ENCODE data around the gene NFATC2IP.
"Not testable (repeated sequence)": the region's sequence is repeated elsewhere in the genome, so short reads cannot be mapped to it uniquely, and the experiment has no call there.

NFATC2IP gene

DNA sequence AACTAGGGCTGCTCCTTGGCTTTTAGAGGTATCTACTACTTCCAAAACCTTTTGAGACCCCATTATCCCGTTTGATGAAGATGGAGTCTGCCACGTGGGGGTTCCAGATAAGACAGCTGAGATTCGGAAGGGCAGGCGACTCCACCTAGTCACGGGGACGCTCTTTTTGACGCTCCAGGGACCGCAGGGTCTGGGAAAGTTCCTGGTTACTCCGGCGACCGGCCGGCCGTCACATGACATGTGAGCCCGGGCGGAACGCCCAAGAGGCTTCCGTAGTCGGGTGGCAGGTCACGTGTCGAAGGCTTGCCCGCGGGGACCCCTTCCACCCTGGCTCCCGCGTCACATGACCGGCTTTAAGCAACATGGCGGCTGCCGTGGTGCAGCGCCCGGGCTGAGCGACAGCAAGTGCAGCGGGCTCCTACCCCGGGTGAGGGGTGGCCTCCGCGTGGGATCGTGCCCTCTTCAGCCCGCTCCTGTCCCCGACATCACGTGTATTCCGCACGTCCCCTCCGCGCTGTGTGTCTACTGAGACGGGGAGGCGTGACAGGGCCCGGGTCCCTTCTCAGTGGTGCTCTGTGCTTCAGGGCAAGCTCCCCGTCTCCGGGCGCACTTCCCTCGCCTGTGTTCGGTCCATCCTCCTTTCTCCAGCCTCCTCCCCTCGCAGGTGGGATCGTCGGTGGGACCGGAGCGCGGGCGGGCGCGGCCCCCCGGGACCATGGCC, 23.9 kb downstream of the NFATC2IP start, which contains the start of gene SPNS1:
Gene SPNS1, plus strand, starts transcription at position 342 of the 721 bp plus-strand sequence. Its CDS starts 374 bp downstream, at position 716.
- peak; percentile 97 to 99 for DNase-seq

DNA sequence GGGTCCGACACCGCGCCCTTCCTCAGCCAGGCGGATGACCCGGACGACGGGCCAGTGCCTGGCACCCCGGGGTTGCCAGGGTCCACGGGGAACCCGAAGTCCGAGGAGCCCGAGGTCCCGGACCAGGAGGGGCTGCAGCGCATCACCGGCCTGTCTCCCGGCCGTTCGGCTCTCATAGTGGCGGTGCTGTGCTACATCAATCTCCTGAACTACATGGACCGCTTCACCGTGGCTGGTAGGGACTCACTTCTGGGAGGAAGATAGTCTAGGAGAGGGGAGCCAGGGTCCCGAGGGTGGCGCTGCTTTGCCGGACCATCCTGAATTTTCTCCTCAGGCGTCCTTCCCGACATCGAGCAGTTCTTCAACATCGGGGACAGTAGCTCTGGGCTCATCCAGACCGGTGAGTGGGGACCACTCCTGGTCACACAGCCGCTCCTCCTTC, 24.4 kb downstream of the NFATC2IP start:
- DNase-seq: no peak

DNA sequence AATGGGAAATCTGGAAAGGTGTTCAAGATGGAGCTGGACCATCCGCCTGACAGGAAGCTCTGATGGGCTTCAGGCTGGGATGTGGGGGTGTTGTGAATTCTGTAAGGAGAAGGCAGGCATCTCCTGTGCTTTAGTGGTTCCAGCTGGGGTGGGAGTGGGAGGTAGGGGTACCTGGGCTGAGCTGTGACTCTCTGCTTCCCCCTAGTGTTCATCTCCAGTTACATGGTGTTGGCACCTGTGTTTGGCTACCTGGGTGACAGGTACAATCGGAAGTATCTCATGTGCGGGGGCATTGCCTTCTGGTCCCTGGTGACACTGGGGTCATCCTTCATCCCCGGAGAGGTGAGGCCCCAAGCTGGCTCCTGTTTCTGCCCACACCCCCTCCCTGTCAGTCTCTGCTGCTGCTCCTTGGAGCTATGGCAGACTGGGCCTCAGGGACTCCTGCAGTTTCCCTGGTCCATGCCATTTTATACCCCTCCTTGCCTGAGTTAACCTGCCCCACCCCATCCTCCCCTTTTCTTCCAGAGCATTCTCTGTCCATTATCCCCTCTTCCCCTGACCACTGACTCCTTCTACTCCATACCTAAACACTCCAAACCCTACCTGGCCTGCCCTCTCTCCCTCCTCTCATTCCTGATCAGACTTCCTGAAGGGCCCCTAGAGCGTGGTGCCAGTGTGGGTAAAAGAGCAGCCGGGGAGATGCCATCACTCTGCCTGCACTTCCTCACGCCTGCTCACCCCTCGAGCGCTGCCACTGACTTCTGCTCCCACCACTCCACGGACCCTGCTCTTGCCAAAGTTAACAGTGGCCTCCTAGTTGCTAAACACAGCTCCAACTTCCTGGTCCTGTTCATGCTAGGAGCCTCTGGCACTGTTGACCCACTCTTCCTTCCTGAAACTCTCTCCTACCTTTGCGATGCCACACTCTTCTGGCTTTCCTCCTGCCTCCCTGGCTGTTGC, 27.2 kb downstream of the NFATC2IP start:
- DNase-seq: peak in 1 of 2 experiments; percentile 26

DNA sequence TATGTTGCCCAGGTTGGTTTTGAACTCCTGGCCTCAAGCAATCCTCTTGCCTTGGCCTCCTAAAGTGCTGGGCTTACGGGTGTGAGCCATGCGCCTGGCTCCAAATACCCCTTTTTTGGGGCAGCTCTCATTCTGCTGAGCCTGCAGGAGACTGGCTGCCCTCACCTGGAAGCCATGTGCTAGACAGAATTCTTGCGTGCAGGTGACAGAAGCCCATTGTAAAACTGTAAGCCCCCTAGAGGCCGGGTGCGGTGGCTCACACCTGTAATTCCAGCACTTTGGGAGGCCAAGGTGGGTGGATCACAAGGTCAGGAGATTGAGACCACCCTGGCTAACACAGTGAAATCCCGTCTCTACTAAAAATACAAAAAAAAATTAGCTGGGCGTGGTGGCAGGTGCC, 29.6 kb downstream of the NFATC2IP start:
- DNase-seq: not testable (repeated sequence)

DNA sequence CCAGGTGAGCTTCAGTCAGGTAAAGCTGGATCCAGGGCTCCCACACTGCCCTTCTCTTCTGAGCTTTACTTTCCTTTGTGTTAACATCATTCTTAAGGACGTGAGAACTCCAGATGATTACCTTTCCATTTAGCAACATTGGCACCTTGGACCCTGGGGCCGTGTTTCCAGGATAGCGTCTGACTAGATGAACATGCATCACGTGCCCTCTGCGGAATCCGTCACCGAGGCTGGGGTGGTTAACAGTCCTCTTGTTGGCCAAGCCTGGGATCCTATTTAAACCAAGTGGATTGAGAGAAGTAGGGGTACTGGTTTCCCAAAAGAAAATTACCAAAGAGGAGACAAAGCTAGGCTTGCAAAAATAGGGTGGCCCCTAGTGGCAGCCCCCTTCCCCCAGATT, 30.2 kb downstream of the NFATC2IP start:
- DNase-seq: no peak

DNA sequence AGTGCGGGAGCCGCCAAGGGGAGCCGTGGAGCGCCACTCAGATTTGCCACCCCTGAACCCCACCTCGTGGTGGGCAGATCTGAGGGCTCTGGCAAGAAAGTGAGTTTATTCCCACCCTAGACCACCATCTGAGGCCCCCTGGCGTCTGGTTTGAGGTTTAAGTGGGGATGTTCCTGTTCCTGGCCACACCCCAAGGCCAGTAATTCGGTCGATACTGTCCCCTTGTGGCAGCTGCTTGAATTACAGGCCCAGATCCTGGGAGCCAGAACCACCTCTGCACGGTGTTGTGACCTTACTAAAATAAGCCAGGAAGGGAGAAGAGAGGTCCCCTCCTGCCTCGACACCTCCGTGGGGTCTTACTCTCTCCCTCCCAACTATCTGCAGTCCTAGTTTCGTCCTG, 30.8 kb downstream of the NFATC2IP start:
- DNase-seq: no peak

DNA sequence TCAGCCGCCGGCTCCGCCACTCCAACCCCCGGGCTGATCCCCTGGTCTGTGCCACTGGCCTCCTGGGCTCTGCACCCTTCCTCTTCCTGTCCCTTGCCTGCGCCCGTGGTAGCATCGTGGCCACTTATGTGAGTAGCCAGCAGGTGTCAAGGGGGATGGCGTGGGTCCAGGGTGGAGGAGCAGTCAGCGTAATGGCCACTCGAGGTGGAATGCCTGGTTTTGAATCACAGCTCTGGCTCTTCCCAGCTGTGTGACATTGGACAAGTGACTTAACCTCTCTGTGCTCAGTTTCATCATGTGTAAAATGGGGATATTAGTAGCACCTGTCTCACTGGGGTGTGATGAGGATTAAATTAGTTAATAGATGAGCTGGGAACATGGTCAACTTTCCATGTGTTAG, 31.7 kb downstream of the NFATC2IP start:
- no peak for DNase-seq

DNA sequence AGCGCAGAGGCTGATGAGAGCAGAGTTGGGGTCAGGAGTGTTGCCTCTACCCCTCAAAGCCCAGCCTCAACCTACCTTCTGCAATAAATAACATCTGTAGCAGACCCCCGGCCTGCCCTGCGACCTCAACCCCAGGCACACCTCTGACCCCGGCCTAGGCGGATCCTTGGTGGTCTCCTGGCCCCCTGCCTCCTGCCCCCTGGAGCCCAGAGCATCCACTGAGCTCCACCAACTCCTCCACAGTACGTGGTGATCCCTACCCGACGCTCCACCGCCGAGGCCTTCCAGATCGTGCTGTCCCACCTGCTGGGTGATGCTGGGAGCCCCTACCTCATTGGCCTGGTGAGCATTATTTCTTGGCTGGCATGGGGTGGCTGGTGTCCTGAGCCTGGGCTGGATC, 32.2 kb downstream of the NFATC2IP start:
- no peak for DNase-seq

DNA sequence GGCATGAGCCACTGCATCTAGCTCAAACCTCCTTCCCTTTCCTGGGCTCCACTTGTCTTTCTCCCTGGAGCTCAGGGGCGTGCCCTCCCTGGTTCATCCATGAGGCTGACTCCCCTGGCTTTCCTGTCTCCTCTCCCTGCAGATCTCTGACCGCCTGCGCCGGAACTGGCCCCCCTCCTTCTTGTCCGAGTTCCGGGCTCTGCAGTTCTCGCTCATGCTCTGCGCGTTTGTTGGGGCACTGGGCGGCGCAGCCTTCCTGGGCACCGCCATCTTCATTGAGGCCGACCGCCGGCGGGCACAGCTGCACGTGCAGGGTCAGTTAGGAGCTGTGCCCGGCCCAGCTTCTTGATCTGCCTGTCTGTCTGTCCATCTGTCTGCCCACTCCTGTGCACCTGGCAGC, 32.9 kb downstream of the NFATC2IP start:
- DNase-seq: no peak

DNA sequence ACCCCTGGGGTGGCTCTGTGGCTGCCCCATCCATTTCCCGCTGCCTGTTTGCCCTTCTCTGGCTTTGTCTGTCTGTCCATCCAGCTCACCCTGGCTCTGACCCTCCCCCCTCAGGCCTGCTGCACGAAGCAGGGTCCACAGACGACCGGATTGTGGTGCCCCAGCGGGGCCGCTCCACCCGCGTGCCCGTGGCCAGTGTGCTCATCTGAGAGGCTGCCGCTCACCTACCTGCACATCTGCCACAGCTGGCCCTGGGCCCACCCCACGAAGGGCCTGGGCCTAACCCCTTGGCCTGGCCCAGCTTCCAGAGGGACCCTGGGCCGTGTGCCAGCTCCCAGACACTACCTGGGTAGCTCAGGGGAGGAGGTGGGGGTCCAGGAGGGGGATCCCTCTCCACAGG, 33.4 kb downstream of the NFATC2IP start:
- DNase-seq: no peak

DNA sequence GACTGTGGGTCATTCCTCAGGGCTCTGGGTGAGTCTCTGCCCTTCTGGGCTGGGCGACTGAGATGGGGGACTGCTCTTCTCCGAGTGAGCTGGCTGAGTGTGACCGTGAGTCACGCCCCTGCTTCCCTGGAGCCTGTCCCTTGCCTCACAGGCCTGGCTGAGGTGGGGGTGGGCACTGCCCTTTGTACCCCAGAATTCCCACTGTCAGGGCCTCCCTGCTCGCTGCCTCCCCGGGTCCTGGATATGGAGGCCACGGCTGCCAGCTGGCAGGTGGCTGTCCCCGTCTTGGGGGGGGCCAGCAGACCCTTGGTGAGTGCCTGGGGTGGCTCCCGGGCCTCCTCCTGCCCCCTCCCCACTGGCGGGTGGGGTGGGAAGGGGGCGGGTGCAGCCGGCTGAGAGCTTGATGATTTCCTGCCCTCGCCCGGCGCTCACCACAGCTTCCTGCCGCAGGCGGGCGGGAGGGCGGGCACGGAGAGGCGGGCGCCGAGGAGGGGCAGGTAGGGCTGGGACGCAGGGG, 33.9 kb downstream of the NFATC2IP start, which contains the start of gene LAT:
Gene LAT, plus strand, starts transcription at position 434 of the 517 bp plus-strand sequence. CDS start 366 bp downstream, outside the sequence.
- no peak for DNase-seq

DNA sequence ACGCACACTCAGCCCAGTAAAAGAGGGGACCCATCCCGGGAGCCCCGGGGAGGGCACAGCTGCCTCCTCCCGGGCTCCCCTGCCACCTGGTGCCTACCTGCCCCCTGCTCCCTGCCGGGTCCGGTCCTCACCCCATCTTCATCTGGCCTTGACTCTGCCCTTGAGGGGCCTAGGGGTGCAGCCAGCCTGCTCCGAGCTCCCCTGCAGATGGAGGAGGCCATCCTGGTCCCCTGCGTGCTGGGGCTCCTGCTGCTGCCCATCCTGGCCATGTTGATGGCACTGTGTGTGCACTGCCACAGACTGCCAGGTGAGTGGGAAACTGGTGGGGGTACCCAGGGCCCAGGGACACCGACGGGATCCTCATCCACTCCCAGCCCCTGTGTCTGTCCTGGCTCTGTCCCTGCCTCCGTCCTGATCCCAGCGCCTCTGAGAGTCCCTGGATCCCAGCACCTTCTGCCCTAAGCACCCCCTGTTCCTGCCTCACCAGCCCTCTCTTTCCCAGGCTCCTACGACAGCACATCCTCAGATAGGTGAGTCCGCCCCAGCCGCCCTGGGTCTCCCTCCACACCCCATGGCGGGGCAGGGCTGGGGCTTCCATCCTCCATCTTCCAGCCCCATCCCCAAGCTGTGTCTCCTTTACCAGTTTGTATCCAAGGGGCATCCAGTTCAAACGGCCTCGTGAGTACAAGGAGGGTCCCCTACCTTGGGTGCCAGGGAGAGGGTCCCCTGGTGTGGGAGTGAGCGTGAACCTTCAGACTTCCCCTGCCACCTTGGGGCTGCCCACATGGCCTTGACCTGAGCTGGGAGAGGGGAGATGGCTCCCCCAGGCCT, 34.7 kb downstream of the NFATC2IP start:
- no peak for DNase-seq

DNA sequence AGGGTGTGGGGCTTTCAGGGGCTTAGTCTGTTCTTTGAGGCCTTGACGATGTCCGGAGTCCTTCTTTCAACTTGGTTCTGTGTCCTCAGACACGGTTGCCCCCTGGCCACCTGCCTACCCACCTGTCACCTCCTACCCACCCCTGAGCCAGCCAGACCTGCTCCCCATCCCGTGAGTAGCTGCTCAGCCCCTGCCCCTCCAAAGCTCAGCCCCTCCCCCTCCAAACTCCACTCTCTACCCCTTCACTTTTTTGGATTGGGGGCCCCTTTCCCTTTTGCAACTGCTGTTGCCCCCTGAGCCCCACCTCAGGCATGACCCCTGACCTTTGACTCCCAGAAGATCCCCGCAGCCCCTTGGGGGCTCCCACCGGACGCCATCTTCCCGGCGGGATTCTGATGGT, 35.3 kb downstream of the NFATC2IP start:
- DNase-seq: no peak

DNA sequence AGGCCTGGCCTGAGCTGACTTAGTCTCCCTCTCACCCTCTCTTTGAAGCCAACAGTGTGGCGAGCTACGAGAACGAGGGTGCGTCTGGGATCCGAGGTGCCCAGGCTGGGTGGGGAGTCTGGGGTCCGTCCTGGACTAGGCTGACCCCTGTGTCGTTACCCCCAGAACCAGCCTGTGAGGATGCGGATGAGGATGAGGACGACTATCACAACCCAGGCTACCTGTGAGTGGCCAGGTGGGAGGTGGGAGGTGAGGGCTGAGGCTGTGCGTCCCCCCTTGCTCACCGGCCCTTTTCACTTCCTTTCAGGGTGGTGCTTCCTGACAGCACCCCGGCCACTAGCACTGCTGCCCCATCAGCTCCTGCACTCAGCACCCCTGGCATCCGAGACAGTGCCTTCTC, 35.8 kb downstream of the NFATC2IP start:
- DNase-seq: no peak

DNA sequence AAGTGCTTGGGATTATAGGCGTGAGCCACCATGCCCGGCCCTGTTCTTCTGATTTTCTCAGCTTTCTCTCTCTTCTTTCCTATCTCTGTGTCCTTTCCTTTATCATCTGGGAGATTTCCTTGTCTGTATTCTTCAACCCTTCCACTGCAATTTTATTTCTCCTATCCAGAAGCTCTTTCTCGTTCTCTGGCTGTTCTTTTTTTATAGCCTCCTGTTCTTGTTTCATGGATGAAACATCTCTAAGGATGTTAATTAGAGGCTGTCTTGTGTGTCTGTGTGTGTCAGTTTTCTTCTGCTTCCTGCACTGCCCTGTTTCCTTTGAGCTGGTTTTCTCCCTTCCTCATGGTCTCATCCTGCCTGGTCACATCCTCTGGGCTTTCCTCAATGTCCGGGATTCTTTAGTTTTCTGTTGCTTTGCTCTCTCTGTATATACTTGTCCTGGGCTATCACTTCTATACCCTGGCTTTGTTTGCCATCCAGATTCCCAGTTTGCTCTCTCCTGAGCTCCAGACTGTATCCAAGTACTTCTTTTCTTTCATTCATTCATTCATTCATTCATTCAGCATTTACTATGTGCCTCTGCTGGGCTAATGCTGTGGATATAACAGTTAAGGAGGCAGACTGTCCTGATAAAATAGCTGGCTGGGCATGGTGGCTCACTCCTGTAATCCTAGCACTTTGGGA, 36.6 kb downstream of the NFATC2IP start:
- DNase-seq: no peak

DNA sequence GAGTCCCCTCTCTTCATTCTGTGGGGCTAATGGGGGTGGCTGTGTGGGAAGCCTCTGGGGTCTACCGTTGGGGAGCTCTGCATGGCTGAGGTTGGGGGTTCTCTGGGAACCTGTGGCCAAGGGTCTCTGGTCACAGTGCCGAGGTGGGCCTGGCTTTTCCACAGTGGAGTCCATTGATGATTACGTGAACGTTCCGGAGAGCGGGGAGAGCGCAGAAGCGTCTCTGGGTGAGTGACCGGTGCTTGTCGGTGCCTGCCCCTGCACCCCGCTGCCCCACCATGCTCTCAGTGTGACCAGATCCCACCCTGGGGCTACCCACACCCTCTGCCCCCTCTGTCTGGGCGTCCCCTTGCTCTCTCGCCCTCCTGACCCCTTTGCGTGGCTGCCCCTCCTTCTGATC, 38.6 kb downstream of the NFATC2IP start:
- DNase-seq: no peak

DNA sequence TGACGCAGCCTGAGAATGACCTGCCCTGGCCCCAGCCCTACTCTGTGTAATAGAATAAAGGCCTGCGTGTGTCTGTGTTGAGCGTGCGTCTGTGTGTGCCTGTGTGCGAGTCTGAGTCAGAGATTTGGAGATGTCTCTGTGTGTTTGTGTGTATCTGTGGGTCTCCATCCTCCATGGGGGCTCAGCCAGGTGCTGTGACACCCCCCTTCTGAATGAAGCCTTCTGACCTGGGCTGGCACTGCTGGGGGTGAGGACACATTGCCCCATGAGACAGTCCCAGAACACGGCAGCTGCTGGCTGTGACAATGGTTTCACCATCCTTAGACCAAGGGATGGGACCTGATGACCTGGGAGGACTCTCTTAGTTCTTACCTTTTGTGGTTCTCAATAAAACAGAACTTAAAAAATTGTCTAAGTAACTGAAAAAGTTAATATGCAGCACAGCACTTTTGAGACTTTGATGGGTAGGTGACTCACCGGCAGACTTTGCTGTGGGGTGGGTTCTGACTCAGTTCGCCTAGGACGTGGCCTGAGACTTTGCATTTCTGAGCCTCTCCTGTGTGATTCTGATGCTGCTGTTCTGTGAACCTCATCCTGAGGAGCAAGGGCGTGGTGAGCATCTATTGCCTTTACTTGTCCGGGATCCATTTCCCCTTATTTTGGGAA, 39.8 kb downstream of the NFATC2IP start:
- DNase-seq: no peak

DNA sequence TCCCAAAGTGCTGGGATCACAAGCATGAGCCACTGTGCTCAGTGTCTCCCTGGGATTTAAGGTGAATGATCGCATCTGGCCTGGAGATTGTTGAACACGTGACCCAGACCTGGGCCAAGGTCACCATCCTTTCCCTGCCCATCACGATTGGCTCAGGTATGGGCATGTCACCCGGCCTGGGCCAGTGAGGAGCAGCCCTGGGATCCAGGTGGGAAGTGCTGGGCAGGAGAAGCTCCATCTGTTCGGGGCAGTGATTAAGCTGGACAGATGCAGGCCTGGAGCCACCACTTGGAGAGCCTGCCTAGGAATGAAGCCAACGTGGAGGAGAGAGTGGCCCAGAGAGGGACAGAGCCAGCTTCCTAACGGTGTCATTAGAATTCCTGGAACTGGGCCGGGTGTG, 41.0 kb downstream of the NFATC2IP start:
- DNase-seq: no peak

DNA sequence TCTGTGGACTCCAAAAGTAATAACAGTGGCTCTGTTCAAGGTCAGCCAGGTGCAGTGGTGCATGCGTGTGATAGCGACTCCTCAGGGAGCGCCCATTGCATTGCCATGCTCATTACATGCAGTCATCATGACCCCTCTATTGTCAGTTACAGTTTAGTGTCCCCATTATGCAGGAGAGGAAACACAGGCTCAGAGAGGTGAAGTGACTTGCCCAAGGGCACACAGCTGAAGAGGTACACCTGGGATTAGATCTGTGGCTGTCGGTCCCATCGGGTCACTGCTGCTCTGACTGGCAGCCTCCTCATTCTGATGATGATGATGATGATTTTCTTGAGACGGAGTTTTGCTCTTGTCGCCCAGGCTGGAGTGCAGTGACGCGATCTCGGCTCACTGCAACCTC, 41.8 kb downstream of the NFATC2IP start:
- no peak for DNase-seq

DNA sequence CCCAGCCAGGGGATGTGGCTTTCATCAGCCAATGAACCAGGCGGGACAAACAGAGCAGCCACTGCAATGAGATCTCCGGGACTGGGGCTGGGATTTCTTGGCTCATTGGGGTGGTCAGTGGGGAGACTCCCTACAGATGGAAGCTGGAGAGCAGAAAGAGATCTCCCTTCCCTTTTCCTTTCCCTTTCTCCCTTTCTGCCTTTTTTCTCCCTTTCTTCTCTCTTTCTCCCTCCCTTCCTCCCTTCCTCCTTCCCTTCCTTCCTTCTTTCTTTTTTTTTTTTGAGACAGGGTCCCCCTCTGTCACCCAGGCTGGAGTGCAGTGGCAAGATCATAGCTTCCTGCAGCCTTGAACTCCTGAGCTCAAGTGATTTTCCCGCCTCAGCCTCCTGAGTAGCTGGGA, 48.1 kb downstream of the NFATC2IP start:
- DNase-seq: no peak

DNA sequence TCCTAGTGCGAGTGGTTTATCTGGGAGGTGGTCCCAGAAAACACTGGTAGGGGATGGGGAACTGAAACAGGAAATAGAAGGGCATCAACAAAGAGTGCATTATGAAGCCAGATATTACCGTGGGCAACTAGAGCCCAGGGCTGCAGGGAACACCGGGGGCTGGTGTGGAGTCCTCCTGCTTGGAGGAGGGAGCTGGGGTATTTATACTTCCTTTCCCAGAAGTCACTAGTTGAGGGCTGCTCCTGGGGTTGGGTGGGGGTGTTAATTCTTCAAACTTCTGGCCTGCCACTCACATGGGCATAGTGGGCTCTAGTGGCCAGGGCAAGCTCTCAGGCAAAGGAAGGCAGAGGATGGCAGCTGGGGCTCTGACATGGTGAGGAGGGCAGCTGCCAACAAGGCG, 48.8 kb downstream of the NFATC2IP start:
- no peak for DNase-seq

Measured in NCI-H524 (cell line).